GM12873 (cell line): ENCODE data around the gene C2CD4C.

Experiments used
- TF ChIP-seq, protein P1 (sequence below): IDR thresholded peaks from 2 replicates; pipeline ENCODE4 v1.5.1; 2012; ENCODE audit warnings: low read depth, mild to moderate bottlenecking, moderate library complexity, low read length, control low read depth; ENCODE audit not compliant: insufficient read depth; ENCODE audit errors: missing control alignments

The C2CD4C gene

DNA sequence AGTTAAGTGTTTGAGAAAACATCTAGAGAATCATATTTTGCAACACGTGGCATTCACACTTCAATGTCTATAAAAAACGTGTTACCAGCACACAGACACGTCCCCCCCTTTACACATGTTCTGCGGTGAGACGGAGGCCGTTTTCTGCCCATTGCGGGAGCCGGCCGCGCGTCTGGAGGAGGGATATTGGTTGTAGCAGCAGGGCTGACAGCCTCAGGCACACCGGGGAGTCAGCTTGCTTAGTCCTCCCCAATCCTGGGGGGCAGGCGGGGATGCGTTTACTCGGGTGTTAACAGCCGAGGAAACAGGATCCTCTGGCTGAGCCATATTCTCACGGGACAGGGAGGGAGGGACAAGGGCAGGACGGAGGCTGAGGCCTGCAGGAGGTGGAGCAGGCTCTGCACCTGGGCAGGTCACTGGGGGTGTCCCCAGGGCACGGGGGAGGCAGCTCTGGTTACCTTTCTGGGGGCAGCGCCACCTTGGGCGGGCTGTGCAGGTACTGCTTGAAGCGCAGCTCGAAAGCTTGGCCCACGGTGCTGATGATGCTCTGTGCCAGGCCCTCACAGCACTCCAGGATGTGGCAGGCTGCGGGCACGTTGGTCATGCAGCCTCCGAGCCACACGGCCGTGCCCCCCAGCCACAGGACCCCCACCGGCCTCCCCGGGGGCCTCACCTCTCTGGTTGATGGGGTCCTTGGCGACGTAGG lies 26.9 kb upstream of the C2CD4C start:
- TF ChIP-seq, protein P1, sequence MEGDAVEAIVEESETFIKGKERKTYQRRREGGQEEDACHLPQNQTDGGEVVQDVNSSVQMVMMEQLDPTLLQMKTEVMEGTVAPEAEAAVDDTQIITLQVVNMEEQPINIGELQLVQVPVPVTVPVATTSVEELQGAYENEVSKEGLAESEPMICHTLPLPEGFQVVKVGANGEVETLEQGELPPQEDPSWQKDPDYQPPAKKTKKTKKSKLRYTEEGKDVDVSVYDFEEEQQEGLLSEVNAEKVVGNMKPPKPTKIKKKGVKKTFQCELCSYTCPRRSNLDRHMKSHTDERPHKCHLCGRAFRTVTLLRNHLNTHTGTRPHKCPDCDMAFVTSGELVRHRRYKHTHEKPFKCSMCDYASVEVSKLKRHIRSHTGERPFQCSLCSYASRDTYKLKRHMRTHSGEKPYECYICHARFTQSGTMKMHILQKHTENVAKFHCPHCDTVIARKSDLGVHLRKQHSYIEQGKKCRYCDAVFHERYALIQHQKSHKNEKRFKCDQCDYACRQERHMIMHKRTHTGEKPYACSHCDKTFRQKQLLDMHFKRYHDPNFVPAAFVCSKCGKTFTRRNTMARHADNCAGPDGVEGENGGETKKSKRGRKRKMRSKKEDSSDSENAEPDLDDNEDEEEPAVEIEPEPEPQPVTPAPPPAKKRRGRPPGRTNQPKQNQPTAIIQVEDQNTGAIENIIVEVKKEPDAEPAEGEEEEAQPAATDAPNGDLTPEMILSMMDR = no peak

DNA sequence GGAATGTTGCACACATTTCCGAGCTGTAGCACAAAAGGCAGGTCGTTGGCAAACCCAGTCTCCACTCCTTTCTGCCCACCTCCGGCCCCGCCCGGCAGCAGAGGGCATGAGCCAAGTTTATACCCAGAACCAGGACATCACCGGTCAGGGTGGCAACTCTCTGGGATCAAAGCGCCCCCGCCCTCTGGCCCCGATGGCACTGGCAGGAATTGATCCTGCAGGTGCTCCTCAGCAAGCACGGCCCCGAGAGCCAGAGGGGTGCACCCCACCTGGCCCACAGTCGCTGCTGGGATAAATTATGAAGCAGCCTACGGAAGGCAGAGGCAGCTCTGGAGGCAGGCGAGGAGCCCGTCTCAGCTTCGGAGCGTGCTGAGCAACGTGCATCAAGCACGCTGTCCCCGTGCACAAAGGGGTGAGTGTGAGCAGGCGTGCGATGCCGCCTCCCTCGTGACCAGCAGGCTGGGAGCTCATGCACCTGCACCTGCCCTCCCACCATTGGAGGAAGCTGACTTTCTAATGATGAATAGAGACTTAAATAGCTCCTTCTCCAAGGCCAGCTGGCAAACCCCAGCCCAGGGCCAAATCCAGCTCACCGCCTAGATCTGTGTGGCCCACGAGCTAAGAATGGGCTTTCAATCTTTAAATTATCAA lies 26.2 kb upstream of the C2CD4C start:
- TF ChIP-seq, protein P1 = no peak

- TF ChIP-seq, protein P1 = no peak
Measured at GRCh38 chr19:434152-434960, 25.4 kb upstream of the C2CD4C start.

- TF ChIP-seq, protein P1 = no peak
Measured at GRCh38 chr19:430701-431100, 21.8 kb upstream of the C2CD4C start.

- TF ChIP-seq, protein P1 = no peak
Measured at GRCh38 chr19:428149-428548, 19.2 kb upstream of the C2CD4C start.

DNA sequence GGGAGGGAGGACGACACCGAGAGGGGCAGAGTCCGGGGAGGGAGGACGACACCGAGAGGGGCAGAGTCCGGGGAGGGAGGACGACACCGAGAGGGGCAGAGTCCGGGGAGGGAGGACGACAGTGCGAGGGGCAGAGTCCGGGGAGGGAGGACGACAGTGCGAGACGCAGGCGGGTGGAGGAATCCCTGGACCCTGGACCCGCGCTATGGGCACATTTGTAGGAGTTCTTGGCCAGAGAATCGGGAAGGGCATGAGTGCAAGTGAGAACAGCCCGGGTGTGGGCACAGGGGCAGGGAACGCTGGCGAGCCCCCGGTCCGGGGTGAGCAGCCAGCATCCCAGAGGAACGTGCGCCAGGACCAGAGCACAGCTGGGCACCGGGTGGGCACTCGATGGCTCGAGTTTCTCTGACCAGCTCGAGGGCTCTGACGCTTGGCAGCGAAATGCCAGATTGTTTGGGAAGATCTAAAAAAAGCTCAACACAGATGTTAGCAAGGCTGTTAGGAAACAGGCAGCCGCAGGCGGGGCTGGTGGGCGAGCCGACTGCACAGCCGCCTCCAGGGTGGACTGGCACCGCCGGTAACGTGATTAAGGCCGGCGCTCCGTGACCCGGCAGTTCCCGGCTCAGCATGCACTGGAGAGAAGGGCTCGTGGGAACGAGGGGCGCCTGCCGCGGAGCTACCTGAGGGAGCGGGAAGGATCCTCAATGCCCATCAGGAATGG lies 17.9 kb upstream of the C2CD4C start:
- TF ChIP-seq, protein P1 = no peak
